ENCODE results near the gene ABCB9.

The ABCB9 gene

GRCh38 chr12:122994781-122995502 lies 28.7 kb upstream of the ABCB9 start:
- DNase-seq = no peak

DNA sequence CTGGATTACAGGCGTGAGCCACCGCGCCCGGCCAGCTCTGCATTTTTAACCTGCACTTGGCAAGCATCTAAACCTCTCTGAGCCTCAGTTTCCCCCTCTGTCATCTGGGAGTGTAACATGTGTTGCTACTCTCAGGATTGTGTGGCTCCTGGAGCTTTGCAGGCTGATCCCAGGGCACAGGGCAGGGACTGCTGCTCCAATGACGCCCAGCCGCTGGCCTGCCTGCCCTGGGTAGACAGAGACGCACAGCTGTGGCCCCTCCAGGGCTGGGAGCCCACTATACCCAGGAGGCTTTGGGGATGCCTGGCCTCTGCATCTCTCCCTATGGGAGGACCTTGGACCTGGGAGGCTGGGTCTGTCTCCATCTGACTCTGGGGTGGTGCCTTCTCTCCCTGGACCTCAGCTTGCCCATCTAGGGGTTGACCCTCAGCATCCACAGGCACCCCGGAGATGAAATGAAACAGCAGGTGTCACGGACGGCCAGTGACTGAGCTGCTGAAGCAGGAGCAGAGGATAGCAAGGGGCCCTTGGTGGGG lies 27.9 kb upstream of the ABCB9 start:
- DNase-seq = no peak

GRCh38 chr12:122992386-122992785 lies 26.1 kb upstream of the ABCB9 start:
- no peak for DNase-seq

DNA sequence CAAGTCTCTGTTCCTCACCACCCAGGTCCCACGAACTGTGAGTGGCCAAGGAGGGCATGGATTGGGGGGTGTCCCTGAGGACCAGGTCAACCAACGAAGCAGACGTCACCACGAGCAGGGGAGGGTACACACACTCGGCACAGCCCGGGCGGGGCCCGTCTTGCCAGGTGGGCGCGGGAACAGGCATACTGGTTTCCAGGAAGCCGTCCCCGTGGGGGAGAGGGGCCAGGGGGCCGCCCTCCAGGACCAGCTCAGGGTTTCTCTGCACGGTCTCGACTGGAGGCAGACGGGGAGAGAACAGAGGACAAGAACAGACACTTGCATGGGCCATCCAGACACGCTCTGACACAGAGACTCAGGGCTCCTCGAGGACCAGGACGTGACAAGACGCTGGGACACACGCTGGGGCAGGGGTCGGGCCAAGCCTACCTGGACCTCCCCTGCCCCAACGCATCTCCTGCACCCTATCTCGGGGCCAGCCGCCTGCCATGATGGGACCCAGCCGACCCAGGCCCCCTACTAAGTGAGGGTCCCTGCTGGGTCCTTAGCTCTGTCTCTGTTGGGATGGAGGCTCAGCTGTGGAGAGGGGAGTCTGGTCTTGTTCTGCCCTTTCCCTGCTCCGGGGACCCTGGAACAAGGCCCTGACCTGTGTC lies 25.5 kb upstream of the ABCB9 start:
- DNase-seq = no peak

DNA sequence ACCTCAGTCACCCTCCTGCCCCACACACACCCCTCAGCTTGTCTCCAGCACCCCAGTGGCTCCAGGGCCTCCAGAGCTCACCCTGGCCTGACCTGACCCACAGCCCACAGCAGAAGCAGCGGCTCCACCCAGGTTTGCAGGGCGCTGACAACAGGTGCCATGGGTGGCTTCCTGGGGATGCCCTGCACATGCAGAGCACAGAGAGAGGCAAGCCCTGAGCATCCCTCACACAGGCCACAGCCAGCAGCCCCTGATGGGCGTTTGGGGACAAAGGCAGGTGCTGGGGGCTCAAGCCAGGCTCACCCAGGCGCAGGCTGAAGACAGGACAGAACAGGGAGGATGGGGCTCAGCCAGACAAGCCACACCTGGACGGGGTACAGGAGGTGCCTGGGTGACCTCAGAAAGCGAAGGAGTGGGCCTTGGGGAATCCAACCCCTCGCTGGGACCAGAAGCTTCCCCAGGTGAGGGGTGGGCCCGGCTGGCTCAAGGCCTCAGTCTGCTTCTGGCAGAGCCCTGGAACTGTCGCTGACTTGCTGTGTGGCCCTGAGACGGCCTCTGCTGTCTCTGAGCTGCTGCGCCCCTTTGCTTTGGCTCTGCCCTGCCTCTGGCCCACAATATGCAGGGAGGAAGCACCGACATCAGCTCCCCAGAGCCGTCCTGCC lies 24.8 kb upstream of the ABCB9 start:
- DNase-seq = no peak

DNA sequence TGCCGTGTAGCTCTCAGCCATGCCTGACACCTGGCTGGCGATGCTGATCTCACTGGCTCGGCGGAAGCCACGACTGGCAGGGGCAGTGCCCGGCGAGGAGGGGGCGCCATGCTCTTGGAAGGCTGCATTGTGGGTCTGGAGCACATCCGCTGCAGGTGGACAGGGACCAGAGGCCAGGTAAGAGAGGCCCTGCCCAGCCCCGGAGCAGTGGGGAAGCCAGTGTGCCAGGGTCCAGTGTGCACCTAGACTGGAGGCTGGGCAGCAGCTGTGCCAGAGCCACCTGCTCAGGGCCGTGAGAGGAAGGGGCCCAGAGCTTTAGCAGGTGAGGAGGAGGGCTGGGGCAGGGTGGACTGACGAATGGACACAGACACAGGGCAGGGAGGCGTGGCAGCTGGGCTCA lies 24.3 kb upstream of the ABCB9 start:
- DNase-seq = no peak

- no peak for DNase-seq
These were observed 23.7 kb upstream of the ABCB9 start for GRCh38 chr12:122989874-122990419.

DNA sequence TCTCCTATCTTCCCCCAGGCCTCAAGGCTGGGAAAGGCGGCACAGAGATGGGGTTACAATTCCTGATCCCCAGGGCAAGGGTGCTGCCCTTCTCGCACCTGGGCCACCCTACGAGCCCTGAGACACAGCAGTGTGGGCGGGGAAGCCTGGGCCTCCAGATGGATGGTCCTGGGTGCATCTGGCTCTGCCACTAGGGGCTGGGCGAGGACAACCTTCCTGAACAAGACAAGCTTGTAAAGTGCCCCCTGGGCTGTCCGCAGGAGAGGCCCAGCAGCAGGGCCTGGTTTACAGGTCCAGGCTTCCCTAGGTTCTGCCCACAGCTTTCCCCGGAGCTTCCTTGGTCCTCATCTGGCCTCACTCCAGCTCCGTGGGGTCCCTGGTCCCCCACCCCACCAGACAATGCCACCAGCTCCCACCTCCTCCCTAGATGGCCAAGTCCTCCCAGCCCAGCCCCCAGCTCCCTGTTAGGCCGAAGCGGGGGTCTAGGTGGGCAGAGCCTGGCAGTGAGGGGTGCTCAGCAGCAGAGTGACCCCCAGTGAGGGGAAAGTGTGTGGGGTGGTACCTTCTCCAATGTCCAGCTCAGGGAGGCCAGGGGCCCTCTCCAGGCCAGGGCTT lies 23.1 kb upstream of the ABCB9 start:
- no peak for DNase-seq

- DNase-seq = no peak
These were observed 22.4 kb upstream of the ABCB9 start for GRCh38 chr12:122988612-122989212.

DNA sequence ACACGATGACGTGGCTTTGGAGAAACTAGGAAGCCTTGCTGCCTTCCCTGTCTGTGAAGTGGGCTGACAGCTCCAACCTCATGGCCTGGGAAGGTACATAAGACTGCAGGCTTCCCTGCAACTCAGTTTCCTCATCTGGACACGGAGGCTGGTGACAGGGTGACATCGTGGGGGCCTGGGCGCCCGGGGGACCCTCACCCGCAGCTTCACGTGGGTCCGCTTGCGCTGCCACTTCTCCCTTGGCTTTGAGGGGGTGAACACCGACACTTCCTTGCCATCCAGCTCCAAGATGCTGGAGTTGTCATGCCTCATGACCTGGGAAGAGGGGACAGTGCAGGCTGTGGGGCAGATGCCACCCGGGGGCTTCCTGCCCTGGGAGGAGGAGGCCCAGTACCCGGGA lies 21.8 kb upstream of the ABCB9 start:
- DNase-seq = no peak

GRCh38 chr12:122987086-122987951 lies 21.1 kb upstream of the ABCB9 start:
- no peak for DNase-seq

- no peak for DNase-seq
These were observed 20.1 kb upstream of the ABCB9 start for GRCh38 chr12:122986258-122986871.

GRCh38 chr12:122985338-122986257 lies 19.3 kb upstream of the ABCB9 start:
- no peak for DNase-seq

GRCh38 chr12:122984612-122985337 lies 18.5 kb upstream of the ABCB9 start:
- DNase-seq = no peak

DNA sequence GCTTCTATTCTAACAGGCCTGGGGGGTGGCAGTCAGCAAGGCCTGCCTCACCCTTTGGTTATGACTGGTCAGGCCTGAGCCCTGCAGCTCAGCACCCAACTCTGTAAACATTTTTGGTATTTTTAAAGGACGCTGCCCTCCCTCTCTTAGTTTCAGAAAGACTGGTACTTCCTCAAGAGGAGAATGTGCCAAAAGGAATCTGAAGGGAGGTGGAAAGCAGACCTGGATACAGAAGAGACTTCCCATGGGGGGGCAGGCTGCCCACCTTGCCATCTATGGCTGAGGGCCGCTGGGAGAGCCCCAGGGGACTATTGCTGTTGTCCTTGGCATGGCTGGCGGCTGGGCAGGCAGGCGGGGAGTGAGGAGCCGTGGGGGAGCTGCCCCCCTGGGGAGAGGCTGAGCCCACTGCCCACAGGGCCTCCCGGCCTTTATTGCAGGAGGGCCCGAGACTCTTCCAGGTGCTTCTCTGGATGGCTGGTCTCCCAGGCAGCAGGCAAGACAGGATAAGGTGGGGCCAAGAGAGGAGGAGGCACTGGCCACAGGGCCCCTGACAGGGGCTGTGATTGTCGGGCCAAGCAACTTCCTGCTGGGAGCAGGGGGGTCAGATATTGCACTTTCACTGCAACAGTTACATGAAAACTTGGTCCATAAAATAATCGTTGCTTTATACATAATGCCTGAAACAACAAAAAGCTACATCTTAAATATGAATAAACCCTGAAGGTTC lies 17.7 kb upstream of the ABCB9 start:
- no peak for DNase-seq

GRCh38 chr12:122982963-122983788 lies 16.9 kb upstream of the ABCB9 start:
- DNase-seq = no peak

- DNase-seq = no peak
These were observed 16.2 kb upstream of the ABCB9 start for GRCh38 chr12:122982477-122982815.
